SH-SY5Y (cell line): Measurements from ENCODE around the gene TNIK.

Experiments
- GATA2 ChIP-seq: IDR thresholded peaks from 2 replicates; pipeline ENCODE4 v1.6.1; 2011; ENCODE audit warnings: mild to moderate bottlenecking, low read depth, low read length
- GATA3 ChIP-seq: IDR thresholded peaks from 2 replicates; pipeline ENCODE4 v1.6.1; 2011; ENCODE audit warnings: low read depth, mild to moderate bottlenecking, low read length, moderate library complexity

DNA sequence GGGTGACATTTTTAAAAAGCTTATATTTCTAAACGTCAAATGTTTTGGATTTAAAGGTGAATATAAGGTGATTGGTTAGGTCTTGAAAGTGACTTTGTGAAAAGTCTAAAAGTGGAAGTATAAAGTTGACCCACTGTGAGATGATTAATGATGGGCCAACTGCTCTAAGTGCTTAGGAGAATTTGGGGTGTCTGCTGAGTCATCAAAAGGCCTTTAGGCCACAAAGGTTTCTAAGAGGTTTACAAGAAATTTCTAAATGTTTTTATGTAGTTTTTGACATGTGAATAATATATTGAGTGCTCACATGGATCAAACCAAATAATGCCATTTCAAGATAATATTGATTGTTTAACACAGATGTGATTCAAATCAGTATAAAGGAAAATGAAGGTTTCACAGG is 394.5 kb downstream of the TNIK start:
- TF ChIP-seq GATA3 (no peak), GATA2 (no peak)
